ENCODE data around the gene RGS19.

RGS19 gene

GRCh38 chr20:64104667-64105451, 25.5 kb upstream of the RGS19 start:
- no peaks in the 10 kb centered on the region for H3K9me3 Mint-ChIP-seq
- H3K27ac Mint-ChIP-seq: no peak overlapping the region
- peak; percentile 1 for DNase-seq
- TF ChIP-seq CTCF (IDR thresholded peaks at IDR 0.05): no peak
- peaks cover 46% of the 10 kb centered on the region for H3K4me1 Mint-ChIP-seq
- no peaks in the 10 kb centered on the region for H3K36me3 Mint-ChIP-seq (ENCODE audit: low read depth)
- H3K27me3 Mint-ChIP-seq (ENCODE audit: low read depth, poor library complexity): peaks cover 38% of the 10 kb centered on the region
- H3K4me3 Mint-ChIP-seq: no peak overlapping the region

DNA sequence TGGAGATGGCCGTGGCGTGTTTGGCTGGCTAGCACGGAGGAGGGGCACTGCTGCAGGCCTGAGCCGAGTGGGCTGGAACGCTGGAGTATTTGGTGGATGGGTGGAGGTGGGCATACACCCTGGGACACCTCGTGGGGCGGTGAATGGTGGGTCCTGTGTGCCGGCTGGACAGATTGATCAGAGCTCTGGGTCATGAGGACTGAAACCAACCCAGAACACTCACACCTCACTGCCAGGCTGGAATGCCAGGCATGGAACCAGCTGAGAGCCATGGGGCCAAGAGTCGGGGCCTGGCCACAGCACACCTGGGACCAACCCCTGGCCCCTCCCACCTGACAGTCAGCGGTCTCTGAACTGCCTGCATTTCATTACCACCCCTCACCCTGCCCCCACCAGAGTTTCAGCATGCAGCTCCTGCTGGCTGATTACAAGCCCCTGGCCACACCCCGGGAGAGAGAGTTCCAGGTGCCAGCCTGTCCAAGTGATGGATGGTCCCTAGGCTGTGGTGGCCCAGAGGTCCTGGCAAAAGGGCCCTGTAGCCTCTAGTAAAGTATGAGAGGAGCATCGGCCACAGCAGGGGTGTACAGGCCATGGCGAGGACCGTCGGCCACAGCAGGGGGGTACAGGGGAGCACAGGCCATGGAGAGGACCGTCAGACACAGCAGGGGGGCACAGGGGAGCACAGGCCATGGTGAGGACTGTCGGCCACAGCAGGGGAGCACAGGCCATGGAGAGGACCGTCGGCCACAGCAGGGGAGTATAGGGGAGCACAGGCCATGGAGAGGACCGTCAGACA, 24.8 kb upstream of the RGS19 start:
- DNase-seq: peak; percentile 20

GRCh38 chr20:64102647-64103354, 23.5 kb upstream of the RGS19 start:
- TF ChIP-seq CTCF (IDR thresholded peaks at IDR 0.05): no peak
- peaks cover 38% of the 10 kb centered on the region for H3K27me3 Mint-ChIP-seq (ENCODE audit: low read depth, poor library complexity)
- peaks cover 34% of the 10 kb centered on the region for H3K4me1 Mint-ChIP-seq
- peak overlapping the region; percentile 80 for H3K4me3 Mint-ChIP-seq
- H3K27ac Mint-ChIP-seq: no peak overlapping the region
- DNase-seq: peak; percentile 63
- no peaks in the 10 kb centered on the region for H3K36me3 Mint-ChIP-seq (ENCODE audit: low read depth)
- H3K9me3 Mint-ChIP-seq: no peaks in the 10 kb centered on the region

More for the DNA sequence above, 24.8 kb upstream of the RGS19 start:
- TF ChIP-seq CTCF (IDR thresholded peaks at IDR 0.05): no peak
- Mint-ChIP-seq H3K27me3 (ENCODE audit: low read depth, poor library complexity) (peaks cover 38% of the 10 kb centered on the region), H3K36me3 (ENCODE audit: low read depth) (no peaks in the 10 kb centered on the region), H3K4me1 (peaks cover 46% of the 10 kb centered on the region), H3K27ac (no peak overlapping the region), H3K4me3 (no peak overlapping the region), H3K9me3 (no peaks in the 10 kb centered on the region)

DNA sequence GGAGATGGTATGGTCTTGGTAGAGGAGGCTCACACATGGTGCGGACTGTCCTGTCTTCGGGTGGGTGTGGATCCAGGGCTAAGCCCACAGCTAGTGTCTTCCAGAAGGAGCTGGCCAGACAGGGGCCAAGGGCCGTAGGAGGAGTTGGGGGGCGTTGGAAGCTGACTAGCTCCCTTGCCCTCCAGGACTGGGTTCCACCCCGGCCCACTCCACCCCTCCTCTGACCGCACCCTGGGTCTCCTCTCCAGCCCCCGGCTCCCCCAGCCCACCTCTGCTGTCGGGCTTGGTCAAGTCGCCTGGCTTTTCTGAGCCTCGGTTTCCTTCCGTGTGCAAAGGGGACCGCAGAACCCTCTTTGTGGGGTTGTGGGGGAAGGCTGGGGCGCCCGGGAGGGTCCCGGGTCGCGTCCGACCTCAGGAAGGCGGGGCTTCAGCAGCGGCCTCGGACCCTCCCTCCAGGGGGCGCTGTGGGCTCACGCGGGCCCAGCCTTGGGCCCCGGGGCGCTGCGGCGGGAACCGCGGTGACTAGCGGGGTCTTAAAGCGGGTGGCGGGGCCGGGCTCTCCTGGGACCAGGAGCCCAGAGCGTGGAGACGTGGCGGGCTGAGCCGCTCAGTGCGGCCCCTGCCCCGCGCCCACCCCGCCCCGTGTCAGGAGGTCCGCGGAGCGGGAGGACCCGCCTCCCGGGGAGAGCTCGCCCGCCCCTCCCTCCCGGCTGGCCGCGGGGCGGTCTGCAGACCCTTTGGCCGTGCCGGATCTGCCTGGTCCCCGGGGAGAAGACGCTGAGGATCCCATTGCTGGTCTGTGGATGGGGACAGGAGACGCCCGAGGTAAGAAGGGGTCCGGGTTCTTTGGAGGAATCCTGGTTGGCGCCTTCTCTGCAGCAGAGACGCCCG, 22.7 kb upstream of the RGS19 start:
- peak; percentile 85 for DNase-seq
- Mint-ChIP-seq H3K27me3 (ENCODE audit: low read depth, poor library complexity) (peaks cover 38% of the 10 kb centered on the region), H3K27ac (no peak overlapping the region), H3K36me3 (ENCODE audit: low read depth) (peaks cover 1% of the 10 kb centered on the region), H3K4me3 (peak overlapping the region; percentile 80), H3K4me1 (peaks cover 26% of the 10 kb centered on the region), H3K9me3 (peaks cover under 1% of the 10 kb centered on the region)
- TF ChIP-seq CTCF (IDR thresholded peaks at IDR 0.05): peak; percentile 76

DNA sequence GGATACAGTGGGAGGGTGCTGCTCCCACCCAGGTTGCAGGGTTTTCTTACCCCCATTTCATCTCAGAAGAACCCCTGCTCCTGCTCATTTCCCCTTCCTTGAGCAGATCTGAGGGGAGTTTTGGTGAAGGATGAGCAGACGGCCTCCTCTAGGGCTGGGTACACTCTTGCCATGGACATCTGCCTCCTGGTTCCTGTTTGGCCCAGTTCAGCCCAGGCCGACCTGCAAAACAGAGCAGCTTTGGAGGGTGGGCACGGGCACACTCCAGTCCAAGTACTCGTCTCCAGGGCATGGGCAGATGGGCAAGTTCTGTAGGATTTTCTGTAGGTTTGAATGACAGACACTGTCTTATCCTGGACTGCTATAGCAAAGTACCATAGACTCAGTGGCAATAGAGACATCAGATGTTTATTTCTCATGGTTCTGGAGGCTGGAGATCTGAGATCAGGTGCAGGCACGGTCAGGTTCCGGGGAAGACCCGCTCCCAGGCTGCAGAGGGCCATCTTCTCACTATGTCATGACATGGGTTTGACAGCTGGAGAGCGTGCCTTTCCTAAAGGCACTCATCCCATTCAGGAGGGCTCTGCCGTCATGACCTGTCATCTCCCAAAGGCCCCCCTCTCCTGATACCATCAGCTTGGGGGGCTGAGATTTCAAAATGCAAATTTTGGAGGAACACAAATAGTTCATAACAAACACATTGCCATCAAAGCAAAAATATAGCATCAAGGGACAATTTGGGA, 21.8 kb upstream of the RGS19 start:
- peaks cover 6% of the 10 kb centered on the region for H3K36me3 Mint-ChIP-seq (ENCODE audit: low read depth)
- H3K27ac Mint-ChIP-seq: peak overlapping the region; percentile 25
- peaks cover 37% of the 10 kb centered on the region for H3K27me3 Mint-ChIP-seq (ENCODE audit: low read depth, poor library complexity)
- peak; percentile 0 for DNase-seq
- TF ChIP-seq CTCF (IDR thresholded peaks at IDR 0.05): no peak
- peak overlapping the region; percentile 70 for H3K4me3 Mint-ChIP-seq
- H3K4me1 Mint-ChIP-seq: peaks cover 20% of the 10 kb centered on the region
- H3K9me3 Mint-ChIP-seq: peaks cover 6% of the 10 kb centered on the region

Measured in nephron progenitor cell (in vitro differentiated cells).